ENCODE data around the gene DSCAML1. TPM values are rescaled to one million over a fixed set of nuclear protein-coding genes. Genes with fewer than 3 reads are reported as not detected.

The DSCAML1 gene
- total and polyA plus RNA-seq, 2 of the 8 experiments (the other 6 are each of a cell fraction or from before 2014, with no cell fraction given), result 0.19 to 0.24 TPM

GRCh38 chr11:117413616-117414015 is 383.4 kb downstream of the DSCAML1 start:
- WGBS, 2 experiments (ENCODE audit: extremely low coverage in 1 of 2, insufficient coverage in 1 of 2, insufficient read length in 1 of 2, insufficient replicate concordance in 2 of 2, low coverage in 1 of 2, low lambda C conversion rate in 2 of 2, missing lambda C conversion rate in 1 of 2), result 87% methylated on average over 7 of the region's 7 CpGs; no CpG with 5 or more reads in 1 of the 2 experiments
- Histone ChIP-seq H3K4me3 (ENCODE audit: extremely low read depth in 1 of 4, insufficient read depth in 2 of 4, low read depth in 3 of 4, low read length in 4 of 4) (no peak overlapping the region), H2BK12ac (ENCODE audit: low read depth, low read length) (no peak overlapping the region), H3K36me3 (ENCODE audit: control insufficient read depth in 2 of 4, insufficient read depth in 4 of 4, low read length in 3 of 4) (no peaks in the 10 kb centered on the region; a peak in 1 of 8 replicates), H4K5ac (ENCODE audit: insufficient read length, low read depth, low read length) (no peak overlapping the region), H4K20me1 (replicated peaks in 1 of 2; ENCODE audit: control insufficient read depth in 1 of 2, insufficient read depth in 2 of 2, low read length in 2 of 2) (no peaks in the 10 kb centered on the region), H3K18ac (ENCODE audit: extremely low read depth, low read length) (no peak overlapping the region), H3K4me1 (replicated peaks in 1 of 4; ENCODE audit: control insufficient read depth in 3 of 4, insufficient read depth in 4 of 4, low read length in 3 of 4) (peaks cover 0 to 4% (median 0%) of the 10 kb centered on the region in 4 experiments; a peak in 2 of 7 replicates), H3K56ac (replicated peaks; ENCODE audit: insufficient read length, low read depth, low read length) (no peak overlapping the region), H2AFZ (ENCODE audit: low read length) (no peak overlapping the region), H3K4me2 (ENCODE audit: insufficient read depth in 1 of 2, low read depth in 2 of 2, low read length in 2 of 2) (no peak overlapping the region), H3K23ac (ENCODE audit: insufficient read length) (no peak overlapping the region), H2BK20ac (ENCODE audit: low read length) (no peak overlapping the region), H3K9ac (replicated peaks in 1 of 4; ENCODE audit: extremely low read depth in 1 of 4, low read depth in 3 of 4, low read length in 3 of 4) (no peak overlapping the region), H3K79me2 (ENCODE audit: control insufficient read depth in 1 of 2, insufficient read depth in 2 of 2, low read length in 2 of 2) (no peaks in the 10 kb centered on the region), H3K9me3 (ENCODE audit: insufficient read depth in 2 of 2, low read depth in 1 of 2, low read length in 1 of 2) (no peaks in the 10 kb centered on the region), H4K8ac (ENCODE audit: extremely low read depth, insufficient read depth, low read length) (no peak overlapping the region), H3K23me2 (ENCODE audit: low read depth, low read length) (no peaks in the 10 kb centered on the region), H3K27me3 (replicated peaks in 1 of 4; ENCODE audit: control insufficient read depth in 3 of 4, extremely low read depth in 1 of 4, insufficient read depth in 3 of 4, low read length in 3 of 4) (no peaks in the 10 kb centered on the region), H2AK5ac (ENCODE audit: low read depth, low read length) (no peak overlapping the region), H2BK5ac (ENCODE audit: low read depth, low read length) (no peak overlapping the region), H4K91ac (replicated peaks; ENCODE audit: insufficient read length, low read length) (no peak overlapping the region), H3K4ac (replicated peaks; ENCODE audit: insufficient read length, low read depth, low read length) (no peak overlapping the region), H3K79me1 (ENCODE audit: low read depth, low read length) (no peaks in the 10 kb centered on the region), H2BK120ac (replicated peaks; ENCODE audit: low read depth, low read length) (no peak overlapping the region), H3K14ac (ENCODE audit: insufficient read length) (no peak overlapping the region), H3K27ac (ENCODE audit: low read depth, low read length) (no peak overlapping the region), H2BK15ac (ENCODE audit: low read length) (no peak overlapping the region)
- CTCF ChIA-PET (ENCODE audit: partially characterized antibody), result interaction anchor here (0.9 to 9.6 kb wide), 3 partner anchors 13 to 207 kb away, joined by 3 to 85 read pairs (median 6); no protein-coding TSS in a partner anchor
- DNase-seq (ENCODE audit: low read depth in 1 of 2, low spot score in 2 of 2) (no peak), FAIRE-seq (no peak)
- TF ChIP-seq ASH2L (IDR thresholded peaks at IDR 0.05; ENCODE audit: low read length), result no peak
- no peak for TF ChIP-seq RBBP5 (IDR thresholded peaks at IDR 0.05; ENCODE audit: borderline replicate concordance, low read depth, low read length)
- POLR2A ChIA-PET (ENCODE audit: partially characterized antibody), result interaction anchor here (1.4 kb wide), 1 partner anchor 9 kb away, joined by 3 read pairs; no protein-coding TSS in a partner anchor

All from H1 (cell line).